ENCODE data around the gene OR6Q1. TPM values are rescaled to one million over a fixed set of nuclear protein-coding genes. Genes with fewer than 3 reads are reported as not detected.
A peak's percentile ranks its signal among the peaks of the same experiment; 100 is the strongest.

Gene OR6Q1
- total and polyA plus RNA-seq, 2 of the 13 experiments (the other 11 are each of a cell fraction or from before 2014, with no cell fraction given): not detected

- no peak for TF ChIP-seq FOXM1 (CRISPR knock-in tag; IDR thresholded peaks at IDR 0.05)
- no peak for TF ChIP-seq NONO (IDR thresholded peaks at IDR 0.05)
- no peak for TF ChIP-seq NONO (CRISPR knock-in tag; conservative IDR thresholded peaks at IDR 0.05)
- TF ChIP-seq UBTF (CRISPR knock-in tag; IDR thresholded peaks at IDR 0.05): no peak
- TF ChIP-seq MYPOP (CRISPR knock-in tag; IDR thresholded peaks at IDR 0.05): no peak; the same call in 1 of the 2 replicates
- TF ChIP-seq LCORL (IDR thresholded peaks at IDR 0.05): no peak
- TF ChIP-seq LCORL (CRISPR knock-in tag; IDR thresholded peaks at IDR 0.05): no peak
- no peak for TF ChIP-seq EEA1 (CRISPR knock-in tag; IDR thresholded peaks at IDR 0.05; ENCODE audit: borderline replicate concordance)
- TF ChIP-seq MEF2D (CRISPR knock-in tag; IDR thresholded peaks at IDR 0.05): no peak
- no peak for TF ChIP-seq ZNF530 (CRISPR knock-in tag; IDR thresholded peaks at IDR 0.05; ENCODE audit: low read depth)
- TF ChIP-seq STAG1 (CRISPR knock-in tag; IDR thresholded peaks at IDR 0.05): 0 out of 2 replicates have a peak, but pooled peaks have one; percentile 22
- TF ChIP-seq, protein P1, sequence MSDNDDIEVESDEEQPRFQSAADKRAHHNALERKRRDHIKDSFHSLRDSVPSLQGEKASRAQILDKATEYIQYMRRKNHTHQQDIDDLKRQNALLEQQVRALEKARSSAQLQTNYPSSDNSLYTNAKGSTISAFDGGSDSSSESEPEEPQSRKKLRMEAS (IDR thresholded peaks at IDR 0.05): no peak
- TF ChIP-seq ZNF256 (CRISPR knock-in tag; conservative IDR thresholded peaks at IDR 0.05): no peak
- TF ChIP-seq PCBP1 (IDR thresholded peaks at IDR 0.05; ENCODE audit: borderline replicate concordance, low read depth, low read length): no peak
- TF ChIP-seq NFKBIZ (CRISPR knock-in tag; IDR thresholded peaks at IDR 0.05): no peak
- TF ChIP-seq NAIF1 (CRISPR knock-in tag; IDR thresholded peaks at IDR 0.05; ENCODE audit: borderline replicate concordance): no peak
- no peak for TF ChIP-seq BRD4 (CRISPR knock-in tag; IDR thresholded peaks at IDR 0.05)
- no peak for TF ChIP-seq DPF2 (CRISPR knock-in tag; IDR thresholded peaks at IDR 0.05; ENCODE audit: borderline replicate concordance, low read depth)
- no peak for TF ChIP-seq SMAD1 (CRISPR knock-in tag; IDR thresholded peaks at IDR 0.05; ENCODE audit: borderline replicate concordance, low read depth)
- TF ChIP-seq, protein P2, sequence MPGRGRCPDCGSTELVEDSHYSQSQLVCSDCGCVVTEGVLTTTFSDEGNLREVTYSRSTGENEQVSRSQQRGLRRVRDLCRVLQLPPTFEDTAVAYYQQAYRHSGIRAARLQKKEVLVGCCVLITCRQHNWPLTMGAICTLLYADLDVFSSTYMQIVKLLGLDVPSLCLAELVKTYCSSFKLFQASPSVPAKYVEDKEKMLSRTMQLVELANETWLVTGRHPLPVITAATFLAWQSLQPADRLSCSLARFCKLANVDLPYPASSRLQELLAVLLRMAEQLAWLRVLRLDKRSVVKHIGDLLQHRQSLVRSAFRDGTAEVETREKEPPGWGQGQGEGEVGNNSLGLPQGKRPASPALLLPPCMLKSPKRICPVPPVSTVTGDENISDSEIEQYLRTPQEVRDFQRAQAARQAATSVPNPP (CRISPR knock-in tag; IDR thresholded peaks at IDR 0.05): no peak
- TF ChIP-seq ZNF12 (CRISPR knock-in tag; IDR thresholded peaks at IDR 0.05): peak; percentile 53; the same call in 1 of the 2 replicates
- TF ChIP-seq ZFP37 (CRISPR knock-in tag; IDR thresholded peaks at IDR 0.05; ENCODE audit: borderline replicate concordance): no peak
- TF ChIP-seq TBX3 (IDR thresholded peaks at IDR 0.05; ENCODE audit: borderline replicate concordance): no peak
- TF ChIP-seq ZNF879 (CRISPR knock-in tag; IDR thresholded peaks at IDR 0.05): no peak
- no peak for TF ChIP-seq MAFG (CRISPR knock-in tag; IDR thresholded peaks at IDR 0.05)
- TF ChIP-seq ZNF280B (CRISPR knock-in tag; IDR thresholded peaks at IDR 0.05; ENCODE audit: borderline replicate concordance): no peak
Observed at GRCh38 chr11:58060939-58061672, 30.4 kb downstream of the OR6Q1 start (continued).
